PC-9 (cell line): Measurements from ENCODE around the gene SYNDIG1L. TPM values are rescaled to one million over a fixed set of nuclear protein-coding genes. Genes with fewer than 3 reads are reported as not detected.

ENCODE experiments used
- BruUV-seq: library from RNA; stranded (reverse); fragments of 400-500 nt; replicated peaks from 2 replicates; lab custom pipeline; 2021; lab: Mats Ljungman, UMichigan
- CTCF ChIA-PET: fragments of 300-600 bp; sonication (Branson Sonifier 250); formaldehyde crosslinking; loops from one replicate; lab custom pipeline; 2022; ENCODE audit warnings: antibody characterized with exemption; lab: Charles Lee
- POLR2A ChIA-PET: fragments of 300-600 bp; sonication (Branson Sonifier 250); formaldehyde crosslinking; loops from one replicate; lab custom pipeline; 2022; ENCODE audit warnings: antibody characterized with exemption; ENCODE audit not compliant: unreplicated experiment; lab: Charles Lee
- DNase-seq, 2 experiments: peaks; one replicate each; pipeline versions ENCODE4 v3.0.0 to v3.0.0-alpha.2; 2015 to 2022; ENCODE audit warnings: mixed read lengths in 1 of 2
- H2AFZ ChIP-seq: fragments of 200-600 bp; sonication (generic); 2 replicates; pipeline ENCODE4 v1.8.1; 2017; ENCODE audit warnings: antibody characterized with exemption
- H3F3A ChIP-seq: fragments of 200-600 bp; sonication (generic); 2 replicates; pipeline ENCODE4 v1.8.1; 2017; ENCODE audit warnings: antibody characterized with exemption, mild to moderate bottlenecking, low read depth; ENCODE audit not compliant: insufficient read depth
- H3K27ac ChIP-seq: fragments of 200-600 bp; sonication (generic); 2 replicates; pipeline ENCODE4 v1.6.1; 2016; ENCODE audit warnings: mixed run types
- H3K27me3 ChIP-seq: fragments of 200-600 bp; sonication (generic); 2 replicates; pipeline ENCODE4 v1.6.1; 2016; ENCODE audit warnings: low read depth, mixed run types; ENCODE audit not compliant: insufficient read depth
- H3K36me3 ChIP-seq: fragments of 200-600 bp; sonication (generic); 2 replicates; pipeline ENCODE4 v1.6.1; 2016; ENCODE audit warnings: low read depth, mixed run types
- H3K4me1 ChIP-seq: fragments of 200-600 bp; sonication (generic); replicated peaks from 2 replicates; pipeline ENCODE4 v1.6.1; 2016; ENCODE audit warnings: mixed run types; ENCODE audit not compliant: insufficient read depth
- H3K4me2 ChIP-seq: fragments of 200-600 bp; sonication (generic); 2 replicates; pipeline ENCODE4 v1.6.1; 2017; ENCODE audit warnings: mixed run types
- H3K4me3 ChIP-seq: fragments of 200-600 bp; sonication (generic); 2 replicates; pipeline ENCODE4 v1.6.1; 2016; ENCODE audit warnings: mixed run types
- H3K79me2 ChIP-seq: fragments of 200-600 bp; sonication (generic); 2 replicates; pipeline ENCODE4 v1.6.1; 2017; ENCODE audit warnings: low read depth, mixed run types
- H3K9me2 ChIP-seq: fragments of 200-600 bp; sonication (generic); 2 replicates; pipeline ENCODE4 v1.8.1; 2017; ENCODE audit warnings: mild to moderate bottlenecking; ENCODE audit not compliant: insufficient read depth
- H3K9me3 ChIP-seq: fragments of 200-600 bp; sonication (generic); 2 replicates; pipeline ENCODE4 v1.8.1; 2016; ENCODE audit warnings: low read depth; ENCODE audit not compliant: insufficient read depth
- H4K20me1 ChIP-seq: fragments of 200-600 bp; sonication (generic); 2 replicates; pipeline ENCODE4 v1.8.1; 2017; ENCODE audit not compliant: insufficient read depth
- EZH2 ChIP-seq: fragments of 200-600 bp; sonication (generic); IDR thresholded peaks from 2 replicates; pipeline ENCODE4 v1.8.0; 2017; ENCODE audit warnings: antibody characterized with exemption, low read depth
- intact Hi-C: fragments of 100-400 bp; cut with micrococcal nuclease; formaldehyde crosslinking; loops from one replicate; pipeline ENCODE4 v1.10.0; 2022; ENCODE audit not compliant: unreplicated experiment
- total RNA-seq: library from RNA; stranded (reverse); gene quantifications from 2 replicates; pipeline ENCODE4 v1.2.3, GENCODE V29; 2021
- TF ChIP-seq, protein P1 (sequence below): fragments of 200-600 bp; sonication (generic); conservative IDR thresholded peaks from 2 replicates; pipeline ENCODE4 v1.6.1; 2017; ENCODE audit warnings: mixed run types, antibody characterized with exemption, mild to moderate bottlenecking, moderate library complexity

The SYNDIG1L gene
- total RNA-seq, 1 experiment from 2014 or later, result 0.52 TPM

GRCh38 chr14:74417201-74417600, 8.8 kb downstream of the SYNDIG1L start:
- TF ChIP-seq EZH2, result no peak
- TF ChIP-seq, protein P1, sequence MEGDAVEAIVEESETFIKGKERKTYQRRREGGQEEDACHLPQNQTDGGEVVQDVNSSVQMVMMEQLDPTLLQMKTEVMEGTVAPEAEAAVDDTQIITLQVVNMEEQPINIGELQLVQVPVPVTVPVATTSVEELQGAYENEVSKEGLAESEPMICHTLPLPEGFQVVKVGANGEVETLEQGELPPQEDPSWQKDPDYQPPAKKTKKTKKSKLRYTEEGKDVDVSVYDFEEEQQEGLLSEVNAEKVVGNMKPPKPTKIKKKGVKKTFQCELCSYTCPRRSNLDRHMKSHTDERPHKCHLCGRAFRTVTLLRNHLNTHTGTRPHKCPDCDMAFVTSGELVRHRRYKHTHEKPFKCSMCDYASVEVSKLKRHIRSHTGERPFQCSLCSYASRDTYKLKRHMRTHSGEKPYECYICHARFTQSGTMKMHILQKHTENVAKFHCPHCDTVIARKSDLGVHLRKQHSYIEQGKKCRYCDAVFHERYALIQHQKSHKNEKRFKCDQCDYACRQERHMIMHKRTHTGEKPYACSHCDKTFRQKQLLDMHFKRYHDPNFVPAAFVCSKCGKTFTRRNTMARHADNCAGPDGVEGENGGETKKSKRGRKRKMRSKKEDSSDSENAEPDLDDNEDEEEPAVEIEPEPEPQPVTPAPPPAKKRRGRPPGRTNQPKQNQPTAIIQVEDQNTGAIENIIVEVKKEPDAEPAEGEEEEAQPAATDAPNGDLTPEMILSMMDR, result no peak
- Histone ChIP-seq H3K36me3 (no peaks in the 10 kb centered on the region), H2AFZ (no peak overlapping the region), H3K27me3 (peaks cover 50% of the 10 kb centered on the region), H3K9me2 (no peaks in the 10 kb centered on the region), H3K4me3 (no peak overlapping the region), H3K9me3 (no peaks in the 10 kb centered on the region), H3K4me1 (no peaks in the 10 kb centered on the region; the same call in 1 of the 2 replicates), H3K79me2 (no peaks in the 10 kb centered on the region), H3K4me2 (no peak overlapping the region), H4K20me1 (no peaks in the 10 kb centered on the region), H3K27ac (no peak overlapping the region), H3F3A (no peaks in the 10 kb centered on the region)
- ChIA-PET POLR2A (no interaction called here), CTCF (no interaction called here)
- intact Hi-C loops, result no loop called here
- no peak for DNase-seq
- no TSS peak for BruUV-seq

DNA sequence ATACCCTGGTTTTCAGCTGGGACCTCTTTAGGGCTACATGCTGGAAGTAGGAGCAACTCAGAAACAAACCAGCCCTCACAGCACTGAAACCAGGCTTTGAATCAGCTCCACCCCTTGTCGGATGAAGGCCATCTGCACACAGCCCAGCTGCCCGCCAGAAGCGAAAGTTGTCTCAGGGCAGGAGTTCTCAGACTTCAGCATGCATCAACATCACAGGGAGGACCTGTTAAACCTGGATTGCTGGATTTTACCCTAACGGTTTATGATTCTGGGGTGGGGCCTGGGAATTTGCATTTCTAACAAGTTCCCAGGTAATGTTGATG, 10.9 kb downstream of the SYNDIG1L start:
- BruUV-seq, result no TSS peak
- Histone ChIP-seq H3K4me2 (no peak overlapping the region), H3K27me3 (peaks cover 36% of the 10 kb centered on the region), H3F3A (no peaks in the 10 kb centered on the region), H3K36me3 (no peaks in the 10 kb centered on the region), H4K20me1 (no peaks in the 10 kb centered on the region), H3K9me2 (no peaks in the 10 kb centered on the region), H3K4me3 (no peak overlapping the region), H3K27ac (no peak overlapping the region), H3K4me1 (no peaks in the 10 kb centered on the region; the same call in 1 of the 2 replicates), H3K79me2 (no peaks in the 10 kb centered on the region), H2AFZ (no peak overlapping the region), H3K9me3 (no peaks in the 10 kb centered on the region)
- no peak for DNase-seq
- no peak for TF ChIP-seq EZH2
- TF ChIP-seq, protein P1, result no peak
- POLR2A ChIA-PET, result interaction anchor here (0.6 kb wide), 1 partner anchor 16 kb away, joined by 3 read pairs; no protein-coding TSS in a partner anchor
- intact Hi-C loops, result no loop called here
- CTCF ChIA-PET, result no interaction called here

DNA sequence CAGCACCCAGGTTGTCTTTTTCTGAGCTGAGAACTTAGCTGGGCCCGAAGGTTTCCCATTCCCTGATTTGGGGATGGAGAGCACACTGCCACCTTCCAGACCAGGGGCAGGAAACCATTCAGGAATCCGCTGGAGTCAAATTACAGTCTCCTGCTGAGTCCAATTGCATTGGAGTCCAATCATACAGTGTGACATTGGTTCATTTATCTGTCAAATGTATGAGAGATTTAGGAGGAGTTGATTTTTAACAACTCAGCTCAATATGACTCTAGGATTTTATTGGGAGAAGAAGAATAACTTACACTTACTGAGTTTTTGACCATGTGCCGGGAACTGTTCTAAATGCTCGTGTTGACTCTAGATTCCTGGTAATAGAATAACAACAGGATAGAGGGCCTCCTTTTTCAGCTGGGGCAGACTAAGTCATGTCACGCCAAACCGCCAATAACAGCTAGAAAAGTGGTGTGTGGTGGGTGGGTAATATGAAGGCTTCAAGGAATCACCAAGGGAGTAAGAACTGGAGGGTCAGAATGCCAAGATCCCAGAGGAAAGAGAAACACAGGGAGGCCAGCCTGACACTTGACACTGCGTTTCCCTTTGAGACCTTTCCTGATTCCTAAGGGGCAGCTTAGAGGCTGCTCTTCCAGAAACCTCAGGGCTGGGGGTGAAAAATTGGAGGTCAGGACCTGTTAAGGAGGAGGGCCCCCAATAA, 11.5 kb downstream of the SYNDIG1L start:
- Histone ChIP-seq H3K4me3 (no peak overlapping the region), H3K9me3 (no peaks in the 10 kb centered on the region), H3K27ac (no peak overlapping the region), H3K4me2 (no peak overlapping the region), H4K20me1 (no peaks in the 10 kb centered on the region), H3K36me3 (no peaks in the 10 kb centered on the region), H3K9me2 (no peaks in the 10 kb centered on the region), H3F3A (no peaks in the 10 kb centered on the region), H2AFZ (no peak overlapping the region), H3K79me2 (no peaks in the 10 kb centered on the region), H3K27me3 (peaks cover 31% of the 10 kb centered on the region), H3K4me1 (no peaks in the 10 kb centered on the region; the same call in 1 of the 2 replicates)
- CTCF ChIA-PET, result no interaction called here
- POLR2A ChIA-PET, result interaction anchor here (0.6 to 0.7 kb wide), 2 partner anchors 28 to 68 kb away, joined by 3 read pairs; no protein-coding TSS in a partner anchor
- TF ChIP-seq, protein P1, result no peak
- TF ChIP-seq EZH2, result no peak
- BruUV-seq, result no TSS peak
- DNase-seq, result no peak
- intact Hi-C loops, result no loop called here
